ENCODE measurements around the gene STXBP1. TPM values are rescaled to one million over a fixed set of nuclear protein-coding genes. Genes with fewer than 3 reads are reported as not detected.

Gene STXBP1
- total RNA-seq, 1 experiment from 2014 or later = 40.6 TPM

DNA sequence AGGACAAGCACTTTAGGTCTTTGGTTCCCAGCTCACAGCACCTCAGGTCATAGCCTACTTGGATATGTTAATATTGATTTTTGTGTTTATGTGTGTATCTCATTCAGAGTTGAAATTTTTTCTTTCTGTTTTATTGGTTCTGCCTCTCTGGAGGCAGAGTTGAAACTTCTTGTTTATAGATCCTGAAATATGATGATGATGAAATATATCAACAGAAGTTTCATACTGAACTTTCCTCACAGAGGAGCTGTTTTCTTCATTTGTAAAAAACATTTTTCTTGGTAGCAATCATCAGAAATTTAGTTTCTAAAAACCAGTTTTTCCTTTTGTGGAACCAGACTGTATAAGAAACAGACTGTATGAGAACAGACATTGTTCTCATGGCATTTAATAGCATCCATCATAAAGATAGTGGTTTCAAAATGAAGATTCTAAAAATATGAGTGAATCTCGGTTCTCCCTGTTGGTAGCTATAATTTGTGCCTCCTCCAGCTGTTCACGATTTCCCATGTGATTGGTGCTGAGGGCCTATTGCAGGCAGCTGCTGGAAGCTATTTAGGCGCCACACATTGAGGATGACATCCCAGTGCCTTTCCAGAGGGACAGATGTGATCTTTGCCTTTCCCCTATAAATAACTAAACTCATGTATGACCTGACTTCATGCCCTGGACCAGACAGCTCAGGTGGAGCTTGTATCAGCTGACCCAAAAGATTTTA lies 55.2 kb downstream of the STXBP1 start:
- Histone ChIP-seq H3K9me3 (ENCODE audit: control insufficient read depth in 1 of 2, insufficient read depth in 1 of 2, low read depth in 1 of 2, low read length in 2 of 2) (no peaks in the 10 kb centered on the region), H3K4me1 (ENCODE audit: control insufficient read depth in 1 of 2, insufficient read depth in 2 of 2, low read length in 2 of 2) (no peaks in the 10 kb centered on the region), H3K4me3 (replicated peaks in 1 of 2; ENCODE audit: low read depth in 1 of 2, low read length in 2 of 2) (no peak overlapping the region), H3K9me2 (ENCODE audit: insufficient read depth) (no peaks in the 10 kb centered on the region), H3K36me3 (ENCODE audit: control insufficient read depth in 1 of 2, insufficient read depth in 2 of 2, low read length in 2 of 2) (no peaks in the 10 kb centered on the region), H3K27ac (ENCODE audit: low read depth, low read length) (no peak overlapping the region), H4K20me1 (ENCODE audit: insufficient read depth) (no peaks in the 10 kb centered on the region), H3K27me3 (ENCODE audit: insufficient read depth, low read length) (no peaks in the 10 kb centered on the region), H3K79me2 (ENCODE audit: insufficient read depth, low read length) (no peaks in the 10 kb centered on the region), H3K9ac (ENCODE audit: low read length) (no peak overlapping the region), H3K4me2 (ENCODE audit: low read length) (no peak overlapping the region), H2AFZ (ENCODE audit: low read depth, low read length, poor library complexity, severe bottlenecking) (no peak overlapping the region)
- ATAC-seq (no peak), DNase-seq (ENCODE audit: low read depth, low spot score) (no peak)
- RAD21 ChIA-PET (ENCODE audit: low non-redundant PET in 1 of 2, low total read pairs in 2 of 2, uncharacterized antibody in 2 of 2, unreplicated experiment in 2 of 2) = no interaction called here
- no TSS peak for BruUV-seq (replicated peaks)
- POLR2A ChIA-PET = no interaction called here
- TF ChIP-seq, protein P1, sequence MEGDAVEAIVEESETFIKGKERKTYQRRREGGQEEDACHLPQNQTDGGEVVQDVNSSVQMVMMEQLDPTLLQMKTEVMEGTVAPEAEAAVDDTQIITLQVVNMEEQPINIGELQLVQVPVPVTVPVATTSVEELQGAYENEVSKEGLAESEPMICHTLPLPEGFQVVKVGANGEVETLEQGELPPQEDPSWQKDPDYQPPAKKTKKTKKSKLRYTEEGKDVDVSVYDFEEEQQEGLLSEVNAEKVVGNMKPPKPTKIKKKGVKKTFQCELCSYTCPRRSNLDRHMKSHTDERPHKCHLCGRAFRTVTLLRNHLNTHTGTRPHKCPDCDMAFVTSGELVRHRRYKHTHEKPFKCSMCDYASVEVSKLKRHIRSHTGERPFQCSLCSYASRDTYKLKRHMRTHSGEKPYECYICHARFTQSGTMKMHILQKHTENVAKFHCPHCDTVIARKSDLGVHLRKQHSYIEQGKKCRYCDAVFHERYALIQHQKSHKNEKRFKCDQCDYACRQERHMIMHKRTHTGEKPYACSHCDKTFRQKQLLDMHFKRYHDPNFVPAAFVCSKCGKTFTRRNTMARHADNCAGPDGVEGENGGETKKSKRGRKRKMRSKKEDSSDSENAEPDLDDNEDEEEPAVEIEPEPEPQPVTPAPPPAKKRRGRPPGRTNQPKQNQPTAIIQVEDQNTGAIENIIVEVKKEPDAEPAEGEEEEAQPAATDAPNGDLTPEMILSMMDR (IDR thresholded peaks at IDR 0.05 in 2 of 3, conservative IDR thresholded peaks at IDR 0.05 in 1 of 3; ENCODE audit: borderline replicate concordance in 1 of 3, insufficient read depth in 1 of 3, low read depth in 2 of 3, low read length in 2 of 3) = no peak
- TF ChIP-seq ELF1 (IDR thresholded peaks at IDR 0.05; ENCODE audit: borderline replicate concordance, low read depth) (no peak), CEBPB (IDR thresholded peaks at IDR 0.05; ENCODE audit: low read depth) (no peak), TCF7L2 (IDR thresholded peaks at IDR 0.05; ENCODE audit: borderline replicate concordance, extremely low read depth, insufficient read depth, insufficient read length) (no peak), SIN3A (IDR thresholded peaks at IDR 0.05; ENCODE audit: low read depth) (no peak), ZFX (IDR thresholded peaks at IDR 0.05) (no peak)
- TF ChIP-seq, protein P2, sequence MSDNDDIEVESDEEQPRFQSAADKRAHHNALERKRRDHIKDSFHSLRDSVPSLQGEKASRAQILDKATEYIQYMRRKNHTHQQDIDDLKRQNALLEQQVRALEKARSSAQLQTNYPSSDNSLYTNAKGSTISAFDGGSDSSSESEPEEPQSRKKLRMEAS (IDR thresholded peaks at IDR 0.05) = no peak
- CTCF ChIA-PET = no interaction called here
- intact Hi-C loops (cut with micrococcal nuclease) = no loop called here

DNA sequence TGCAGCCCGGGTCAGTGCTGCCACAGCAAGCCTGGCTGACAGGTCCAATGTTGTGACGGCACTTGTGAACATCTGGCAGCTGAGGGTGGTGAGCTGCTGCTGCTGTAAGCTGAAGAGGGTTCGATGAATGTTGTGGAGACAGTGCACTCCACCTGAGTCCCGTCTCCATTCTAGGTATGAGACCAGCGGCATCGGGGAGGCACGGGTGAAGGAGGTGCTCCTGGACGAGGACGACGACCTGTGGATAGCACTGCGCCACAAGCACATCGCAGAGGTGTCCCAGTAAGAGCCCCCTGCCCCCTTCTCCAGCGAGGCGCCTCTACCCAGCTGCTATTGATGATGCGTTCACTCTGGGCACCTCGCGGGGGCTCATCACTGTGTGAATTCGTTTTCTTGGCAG lies 55.8 kb downstream of the STXBP1 start:
- no peaks in the 10 kb centered on the region for H3K9me2 ChIP-seq (ENCODE audit: insufficient read depth)
- no peaks in the 10 kb centered on the region for H3K27me3 ChIP-seq (ENCODE audit: insufficient read depth, low read length)
- ChIA-PET CTCF (no interaction called here), POLR2A (no interaction called here), RAD21 (ENCODE audit: low non-redundant PET in 1 of 2, low total read pairs in 2 of 2, uncharacterized antibody in 2 of 2, unreplicated experiment in 2 of 2) (no interaction called here)
- H3K9ac ChIP-seq (ENCODE audit: low read length) = no peak overlapping the region
- no peaks in the 10 kb centered on the region for H3K9me3 ChIP-seq (ENCODE audit: control insufficient read depth in 1 of 2, insufficient read depth in 1 of 2, low read depth in 1 of 2, low read length in 2 of 2)
- DNase-seq (ENCODE audit: low read depth, low spot score) (no peak), ATAC-seq (no peak)
- BruUV-seq (replicated peaks) = no TSS peak
- no peak overlapping the region for H3K27ac ChIP-seq (ENCODE audit: low read depth, low read length)
- no peaks in the 10 kb centered on the region for H3K79me2 ChIP-seq (ENCODE audit: insufficient read depth, low read length)
- intact Hi-C loops (cut with micrococcal nuclease) = no loop called here
- no peak overlapping the region for H3K4me3 ChIP-seq (replicated peaks in 1 of 2; ENCODE audit: low read depth in 1 of 2, low read length in 2 of 2)
- H2AFZ ChIP-seq (ENCODE audit: low read depth, low read length, poor library complexity, severe bottlenecking) = no peak overlapping the region
- no peaks in the 10 kb centered on the region for H3K4me1 ChIP-seq (ENCODE audit: control insufficient read depth in 1 of 2, insufficient read depth in 2 of 2, low read length in 2 of 2)
- no peaks in the 10 kb centered on the region for H4K20me1 ChIP-seq (ENCODE audit: insufficient read depth)
- no peak overlapping the region for H3K4me2 ChIP-seq (ENCODE audit: low read length)
- peaks cover 0 to under 1% of the 10 kb centered on the region in 2 experiments; a peak in 1 of 4 replicates for H3K36me3 ChIP-seq (ENCODE audit: control insufficient read depth in 1 of 2, insufficient read depth in 2 of 2, low read length in 2 of 2)
- TF ChIP-seq CEBPB (IDR thresholded peaks at IDR 0.05; ENCODE audit: low read depth) (no peak), EZH2phosphoT487 (IDR thresholded peaks at IDR 0.05; ENCODE audit: borderline replicate concordance) (no peak), SP1 (IDR thresholded peaks at IDR 0.05; ENCODE audit: low read depth) (no peak), ZNF274 (IDR thresholded peaks at IDR 0.05; ENCODE audit: low read depth, low read length) (no peak), FOSL1 (IDR thresholded peaks at IDR 0.05; ENCODE audit: low read depth) (no peak), SIN3A (IDR thresholded peaks at IDR 0.05; ENCODE audit: low read depth) (no peak), POLR2A (IDR thresholded peaks at IDR 0.05; ENCODE audit: borderline replicate concordance, extremely low read depth, insufficient read depth, insufficient read length) (no peak), POLR2AphosphoS5 (IDR thresholded peaks at IDR 0.05; ENCODE audit: low read depth, low read length) (no peak), TCF7L2 (IDR thresholded peaks at IDR 0.05; ENCODE audit: borderline replicate concordance, extremely low read depth, insufficient read depth, insufficient read length) (no peak), YY1 (IDR thresholded peaks at IDR 0.05; ENCODE audit: extremely low read depth, insufficient replicate concordance, low read depth, low read length) (no peak)
- TF ChIP-seq, protein P3, sequence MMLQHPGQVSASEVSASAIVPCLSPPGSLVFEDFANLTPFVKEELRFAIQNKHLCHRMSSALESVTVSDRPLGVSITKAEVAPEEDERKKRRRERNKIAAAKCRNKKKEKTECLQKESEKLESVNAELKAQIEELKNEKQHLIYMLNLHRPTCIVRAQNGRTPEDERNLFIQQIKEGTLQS (IDR thresholded peaks at IDR 0.05) = no peak
- TF ChIP-seq, protein P2 (IDR thresholded peaks at IDR 0.05) = no peak
